C4-2B (cell line): ENCODE measurements around the gene TRABD2A.

Experiments used
- CTCF ChIP-seq: fragments of 450-650 bp; conservative IDR thresholded peaks from 2 replicates; pipeline ENCODE4 v1.5.1; 2017; ENCODE audit warnings: mild to moderate bottlenecking
- ZFX ChIP-seq: fragments of 450-650 bp; IDR thresholded peaks from 2 replicates; pipeline ENCODE4 v1.6.1; 2017

DNA sequence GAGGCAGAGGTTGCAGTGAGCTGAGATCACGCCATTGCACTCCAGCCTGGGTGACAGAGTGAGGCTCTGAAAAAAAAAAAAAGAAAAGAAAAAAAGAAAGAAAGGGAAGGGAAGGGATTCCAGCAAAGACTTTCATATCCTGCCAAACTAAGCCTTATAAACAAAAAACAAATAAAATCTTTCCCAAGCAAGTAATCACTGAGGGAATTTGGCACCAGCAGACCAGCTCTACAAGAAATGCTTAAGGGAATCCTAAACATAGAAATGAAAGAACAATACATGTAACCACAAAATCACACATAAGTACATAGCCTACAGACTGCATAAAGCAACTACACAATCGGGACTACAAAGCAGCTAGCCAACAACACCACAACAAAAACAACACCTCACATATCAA, 79.1 kb downstream of the TRABD2A start:
- TF ChIP-seq CTCF (no peak), ZFX (no peak)
